Right lung (tissue), 5 donors: ENCODE measurements around the gene MAP3K6. TPM values are rescaled to one million over a fixed set of nuclear protein-coding genes. Genes with fewer than 3 reads are reported as not detected.

ENCODE experiments used
- polyA plus RNA-seq, 5 donors: library from polyadenylated mRNA; unstranded; fragments of 120-200 nt; gene quantifications; one replicate each; pipeline versions ENCODE4 v1.2.1 to v1.2.3, GENCODE V29; 2013; ENCODE audit warnings: inconsistent platforms in 1 of 5, low replicate concordance in 1 of 5; ENCODE audit not compliant: insufficient read length in 5 of 5, insufficient read depth in 1 of 5

MAP3K6 gene
- polyA plus RNA-seq, 5 donors = 10.6 to 18.9 (median 13.5) TPM

Other genes with a start within 250 kb of the MAP3K6 start
- gene SLC9A1, start 211.8 kb downstream of the MAP3K6 start, polyA plus RNA-seq = 10 to 100 TPM; 15.1 to 23.9 (median 16.3) TPM
- gene WDTC1, start 132.3 kb downstream of the MAP3K6 start, polyA plus RNA-seq = 10 to 100 TPM; 29.7 to 38.9 (median 33.8) TPM
- 10 to 100 TPM; 29.3 to 44.2 (median 36.5) TPM for gene TMEM222, start 44.8 kb downstream of the MAP3K6 start, polyA plus RNA-seq
- 10 to 100 TPM in 2 of 5 donors, 1 to 10 TPM in 3; 5.4 to 11.4 (median 9.5) TPM for gene SYTL1, start 24.9 kb downstream of the MAP3K6 start, polyA plus RNA-seq
- 10 to 100 TPM; 13.8 to 18.8 (median 17.4) TPM for gene FCN3, start 7.9 kb upstream of the MAP3K6 start, polyA plus RNA-seq
- 1 to 10 TPM in 4 of 5 donors, under 1 TPM in 1; 0.18 to 3.5 (median 1.6) TPM for gene CD164L2, start 16.4 kb upstream of the MAP3K6 start, polyA plus RNA-seq
- gene GPR3, start 25.7 kb upstream of the MAP3K6 start, polyA plus RNA-seq = 1 to 10 TPM in 3 of 5 donors, under 1 TPM in 2; 0.59 to 1.7 (median 1.1) TPM
- gene WASF2, start 123.2 kb upstream of the MAP3K6 start, polyA plus RNA-seq = 100 to 1,000 TPM; 106 to 137 (median 126) TPM
- 10 to 100 TPM; 25.5 to 51.2 (median 47.9) TPM for gene AHDC1, start 237.2 kb upstream of the MAP3K6 start, polyA plus RNA-seq